Measurements from ENCODE around the gene NFIX. TPM values are rescaled to one million over a fixed set of nuclear protein-coding genes. Genes with fewer than 3 reads are reported as not detected.
A peak's percentile ranks its signal among the peaks of the same experiment; 100 is the strongest.
"Not testable (repeated sequence)": the region's sequence is repeated elsewhere in the genome, so short reads cannot be mapped to it uniquely, and the experiment has no call there.

The NFIX gene
- total RNA-seq, 2 donors from 2014 or later, result 16.9 to 26.7 TPM

DNA sequence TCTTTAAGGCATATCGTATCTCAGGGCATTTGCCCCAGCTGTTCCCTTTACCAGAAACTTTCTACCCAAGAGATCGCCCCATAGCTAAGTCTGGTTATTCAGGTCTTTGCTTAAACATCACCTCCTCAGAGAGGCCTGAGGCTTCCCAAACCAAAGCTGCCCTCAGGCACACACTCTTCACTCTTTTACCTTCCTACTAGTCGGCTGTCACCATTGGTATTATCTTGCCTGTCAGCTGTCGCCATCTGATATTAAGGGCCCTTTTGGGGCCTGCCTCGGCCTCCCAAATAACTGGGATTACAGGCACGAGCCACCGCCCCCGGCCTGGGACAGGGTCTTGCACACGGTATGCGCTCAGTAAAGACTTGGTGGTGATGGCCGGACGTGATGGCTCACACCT, 39.3 kb upstream of the NFIX start:
- no peak for DNase-seq
- 28 to 40% methylated on average over 4 to 12 of the region's 12 CpGs for WGBS, 2 donors
- peaks cover 38% of the 10 kb centered on the region for H3K4me1 ChIP-seq
- ATAC-seq, result no peak
- no peaks in the 10 kb centered on the region for H3K9me3 ChIP-seq
- peak overlapping the region in 3 of 4 donors; percentile 81 to 91 (median 90) for H3K27ac ChIP-seq
- TF ChIP-seq POLR2A (IDR thresholded peaks at IDR 0.05), result no peak
- TF ChIP-seq, protein P1, sequence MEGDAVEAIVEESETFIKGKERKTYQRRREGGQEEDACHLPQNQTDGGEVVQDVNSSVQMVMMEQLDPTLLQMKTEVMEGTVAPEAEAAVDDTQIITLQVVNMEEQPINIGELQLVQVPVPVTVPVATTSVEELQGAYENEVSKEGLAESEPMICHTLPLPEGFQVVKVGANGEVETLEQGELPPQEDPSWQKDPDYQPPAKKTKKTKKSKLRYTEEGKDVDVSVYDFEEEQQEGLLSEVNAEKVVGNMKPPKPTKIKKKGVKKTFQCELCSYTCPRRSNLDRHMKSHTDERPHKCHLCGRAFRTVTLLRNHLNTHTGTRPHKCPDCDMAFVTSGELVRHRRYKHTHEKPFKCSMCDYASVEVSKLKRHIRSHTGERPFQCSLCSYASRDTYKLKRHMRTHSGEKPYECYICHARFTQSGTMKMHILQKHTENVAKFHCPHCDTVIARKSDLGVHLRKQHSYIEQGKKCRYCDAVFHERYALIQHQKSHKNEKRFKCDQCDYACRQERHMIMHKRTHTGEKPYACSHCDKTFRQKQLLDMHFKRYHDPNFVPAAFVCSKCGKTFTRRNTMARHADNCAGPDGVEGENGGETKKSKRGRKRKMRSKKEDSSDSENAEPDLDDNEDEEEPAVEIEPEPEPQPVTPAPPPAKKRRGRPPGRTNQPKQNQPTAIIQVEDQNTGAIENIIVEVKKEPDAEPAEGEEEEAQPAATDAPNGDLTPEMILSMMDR (IDR thresholded peaks at IDR 0.05), result no peak
- peaks cover 0 to 6% of the 10 kb centered on the region in 2 donors for H3K36me3 ChIP-seq (replicated peaks in 1 of 2; ENCODE audit: insufficient read depth in 1 of 2, low read depth in 2 of 2)
- H3K27me3 ChIP-seq, result no peaks in the 10 kb centered on the region
- intact Hi-C loops (cut with DNase I), result no loop called here
- H3K4me3 ChIP-seq, result peak overlapping the region; percentile 67 to 96

- H3K27me3 ChIP-seq, result no peaks in the 10 kb centered on the region
- H3K27ac ChIP-seq, result peak within 1 kb of the TSS; percentile 64 to 91 (median 86)
- H3K4me3 ChIP-seq, result peak within 1 kb of the TSS; percentile 67 to 96
- 4 to 7% methylated on average over 40 to 70 of the region's 84 CpGs for WGBS, 2 donors
- peaks cover 0 to 6% of the 10 kb centered on the region in 2 donors for H3K36me3 ChIP-seq (replicated peaks in 1 of 2; ENCODE audit: insufficient read depth in 1 of 2, low read depth in 2 of 2)
- no peaks in the 10 kb centered on the region for H3K9me3 ChIP-seq
- peaks cover 38% of the 10 kb centered on the region for H3K4me1 ChIP-seq
- intact Hi-C loops (cut with DNase I), result no loop called here
- ATAC-seq, result peak; percentile 96
- TF ChIP-seq, protein P1 (IDR thresholded peaks at IDR 0.05), result peak in 1 of 7 experiments; percentile 3
- TF ChIP-seq POLR2A (IDR thresholded peaks at IDR 0.05), result peak; percentile 52 to 73 (median 73)
- DNase-seq, result peak; percentile 80 to 85 (median 80)
Observed at GRCh38 chr19:12956446-12957388, 38.6 kb upstream of the NFIX start, which contains the start of gene GADD45GIP1. Gene GADD45GIP1, minus strand, starts transcription at chr19:12957223. Its CDS starts 11 bp downstream, at chr19:12957212.

GRCh38 chr19:12957389-12957952, 37.8 kb upstream of the NFIX start:
- H3K27ac ChIP-seq, result peak overlapping the region; percentile 64 to 91 (median 86)
- H3K36me3 ChIP-seq (replicated peaks in 1 of 2; ENCODE audit: insufficient read depth in 1 of 2, low read depth in 2 of 2); intact Hi-C loops (cut with DNase I); H3K27me3 ChIP-seq; DNase-seq; H3K9me3 ChIP-seq: not testable (repeated sequence)
- WGBS, 2 donors, result 30 to 34% methylated on average over 31 of the region's 31 CpGs
- peaks cover 38% of the 10 kb centered on the region for H3K4me1 ChIP-seq
- peak overlapping the region; percentile 67 to 96 for H3K4me3 ChIP-seq
- peak in 1 of 3 donors; percentile 14 for TF ChIP-seq POLR2A (IDR thresholded peaks at IDR 0.05)
- peak; percentile 8 for ATAC-seq

GRCh38 chr19:12959481-12959880, 35.8 kb upstream of the NFIX start:
- ATAC-seq (no peak), DNase-seq (no peak)
- 55 to 57% methylated on average over 6 of the region's 6 CpGs for WGBS, 2 donors
- Histone ChIP-seq H3K27ac (no peak overlapping the region), H3K4me1 (peaks cover 26% of the 10 kb centered on the region), H3K36me3 (replicated peaks in 1 of 2; ENCODE audit: insufficient read depth in 1 of 2, low read depth in 2 of 2) (peaks cover 0 to under 1% of the 10 kb centered on the region in 2 donors), H3K4me3 (no peak overlapping the region), H3K27me3 (no peaks in the 10 kb centered on the region), H3K9me3 (no peaks in the 10 kb centered on the region)
- intact Hi-C loops (cut with DNase I), result no loop called here
- TF ChIP-seq, protein P1 (IDR thresholded peaks at IDR 0.05), result no peak
- TF ChIP-seq POLR2A (IDR thresholded peaks at IDR 0.05), result no peak

Measured in body of pancreas (tissue), 4 donors.